Subcutaneous adipose tissue (tissue), 4 donors: ENCODE results near the gene NUDT3. TPM values are rescaled to one million over a fixed set of nuclear protein-coding genes. Genes with fewer than 3 reads are reported as not detected.

ENCODE experiments used
- total RNA-seq, 4 donors: library from RNA; depleted of rRNA; stranded (reverse); fragments of >200 nt; gene quantifications; one replicate each; pipeline ENCODE4 v1.1.0, GENCODE V29; 2016
- TF ChIP-seq, protein P1 (sequence below): fragments of 450-650 bp; IDR thresholded peaks from one replicate; pipeline ENCODE4 v1.5.1; 2016; ENCODE audit warnings: low read depth, mild to moderate bottlenecking, control low read depth, antibody characterized with exemption, moderate library complexity

NUDT3 gene
- total RNA-seq, 4 donors from 2014 or later = 27.2 to 33.5 (median 30.5) TPM

DNA sequence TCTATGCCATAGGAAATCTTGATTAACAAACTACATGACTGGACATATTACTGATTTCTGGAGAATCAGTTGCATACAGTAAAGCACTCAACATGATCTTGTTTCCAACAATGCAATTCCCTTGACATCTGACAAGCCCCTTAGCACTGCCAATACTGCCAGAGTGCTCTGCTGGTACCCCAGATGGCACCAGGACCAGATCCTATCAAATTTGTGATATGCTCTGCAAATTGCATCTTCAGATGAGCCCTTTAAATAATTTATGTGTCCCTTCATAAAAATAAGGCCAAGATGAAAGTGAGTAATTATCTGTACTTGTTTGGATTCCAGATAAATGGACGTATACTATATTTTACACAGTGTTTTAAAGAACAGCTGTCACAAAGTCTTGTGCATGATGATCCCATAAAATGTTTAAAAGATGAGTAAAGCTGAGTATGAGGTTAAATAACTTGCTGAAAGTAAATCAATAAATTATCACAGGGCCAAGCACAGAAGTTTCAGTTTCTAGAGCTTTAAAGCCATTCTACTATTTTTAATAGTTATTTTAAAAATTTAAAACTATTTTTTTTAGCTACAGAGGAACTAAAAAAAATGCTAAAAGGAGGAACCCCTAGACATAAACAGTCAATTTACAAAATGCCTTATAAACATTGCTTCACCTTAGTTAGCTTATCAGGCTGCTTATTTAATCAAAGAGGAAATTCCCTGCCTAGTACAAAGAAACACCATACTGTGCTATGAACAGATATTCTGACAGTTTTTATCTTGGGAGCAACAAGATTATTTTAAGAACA is 42.1 kb downstream of the NUDT3 start:
- TF ChIP-seq, protein P1, sequence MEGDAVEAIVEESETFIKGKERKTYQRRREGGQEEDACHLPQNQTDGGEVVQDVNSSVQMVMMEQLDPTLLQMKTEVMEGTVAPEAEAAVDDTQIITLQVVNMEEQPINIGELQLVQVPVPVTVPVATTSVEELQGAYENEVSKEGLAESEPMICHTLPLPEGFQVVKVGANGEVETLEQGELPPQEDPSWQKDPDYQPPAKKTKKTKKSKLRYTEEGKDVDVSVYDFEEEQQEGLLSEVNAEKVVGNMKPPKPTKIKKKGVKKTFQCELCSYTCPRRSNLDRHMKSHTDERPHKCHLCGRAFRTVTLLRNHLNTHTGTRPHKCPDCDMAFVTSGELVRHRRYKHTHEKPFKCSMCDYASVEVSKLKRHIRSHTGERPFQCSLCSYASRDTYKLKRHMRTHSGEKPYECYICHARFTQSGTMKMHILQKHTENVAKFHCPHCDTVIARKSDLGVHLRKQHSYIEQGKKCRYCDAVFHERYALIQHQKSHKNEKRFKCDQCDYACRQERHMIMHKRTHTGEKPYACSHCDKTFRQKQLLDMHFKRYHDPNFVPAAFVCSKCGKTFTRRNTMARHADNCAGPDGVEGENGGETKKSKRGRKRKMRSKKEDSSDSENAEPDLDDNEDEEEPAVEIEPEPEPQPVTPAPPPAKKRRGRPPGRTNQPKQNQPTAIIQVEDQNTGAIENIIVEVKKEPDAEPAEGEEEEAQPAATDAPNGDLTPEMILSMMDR = no peak

DNA sequence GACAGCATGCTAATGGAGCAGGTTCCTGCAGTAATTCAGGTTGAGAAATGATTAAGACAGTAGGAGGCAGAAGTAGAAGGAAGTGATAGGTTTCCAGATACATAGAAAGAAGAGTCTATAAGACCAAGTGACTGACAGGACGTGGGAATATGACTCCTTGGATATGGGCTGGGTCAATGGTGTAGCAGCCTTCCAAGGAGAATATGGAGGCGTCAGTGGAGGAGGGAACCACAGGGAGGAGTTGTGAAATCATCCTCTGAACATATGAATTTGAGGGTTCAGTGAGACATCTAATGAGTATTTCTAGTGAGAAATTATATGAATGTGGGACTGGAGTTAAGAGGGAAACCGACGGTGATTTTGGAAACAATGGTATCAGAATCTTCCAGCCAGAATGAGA is 43.3 kb downstream of the NUDT3 start:
- TF ChIP-seq, protein P1 = no peak

DNA sequence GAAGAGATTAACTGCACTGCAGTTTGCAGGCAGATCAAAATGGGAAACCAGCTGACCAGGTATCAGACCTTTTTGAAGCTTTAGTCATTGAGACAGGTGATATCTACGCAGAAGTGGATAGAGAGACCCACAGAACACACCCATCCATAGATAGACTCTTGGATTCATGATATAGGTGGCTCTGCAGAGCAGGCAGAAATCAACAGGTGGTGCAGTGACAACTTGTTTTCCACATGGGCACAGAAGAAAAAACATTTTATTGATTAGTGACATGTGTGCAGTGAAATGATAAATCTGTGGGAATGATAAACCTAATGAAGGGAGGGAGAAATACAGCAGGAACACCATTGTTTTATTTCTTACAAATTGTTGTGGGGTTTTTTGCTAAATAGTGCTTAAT is 45.2 kb downstream of the NUDT3 start:
- TF ChIP-seq, protein P1 = no peak

DNA sequence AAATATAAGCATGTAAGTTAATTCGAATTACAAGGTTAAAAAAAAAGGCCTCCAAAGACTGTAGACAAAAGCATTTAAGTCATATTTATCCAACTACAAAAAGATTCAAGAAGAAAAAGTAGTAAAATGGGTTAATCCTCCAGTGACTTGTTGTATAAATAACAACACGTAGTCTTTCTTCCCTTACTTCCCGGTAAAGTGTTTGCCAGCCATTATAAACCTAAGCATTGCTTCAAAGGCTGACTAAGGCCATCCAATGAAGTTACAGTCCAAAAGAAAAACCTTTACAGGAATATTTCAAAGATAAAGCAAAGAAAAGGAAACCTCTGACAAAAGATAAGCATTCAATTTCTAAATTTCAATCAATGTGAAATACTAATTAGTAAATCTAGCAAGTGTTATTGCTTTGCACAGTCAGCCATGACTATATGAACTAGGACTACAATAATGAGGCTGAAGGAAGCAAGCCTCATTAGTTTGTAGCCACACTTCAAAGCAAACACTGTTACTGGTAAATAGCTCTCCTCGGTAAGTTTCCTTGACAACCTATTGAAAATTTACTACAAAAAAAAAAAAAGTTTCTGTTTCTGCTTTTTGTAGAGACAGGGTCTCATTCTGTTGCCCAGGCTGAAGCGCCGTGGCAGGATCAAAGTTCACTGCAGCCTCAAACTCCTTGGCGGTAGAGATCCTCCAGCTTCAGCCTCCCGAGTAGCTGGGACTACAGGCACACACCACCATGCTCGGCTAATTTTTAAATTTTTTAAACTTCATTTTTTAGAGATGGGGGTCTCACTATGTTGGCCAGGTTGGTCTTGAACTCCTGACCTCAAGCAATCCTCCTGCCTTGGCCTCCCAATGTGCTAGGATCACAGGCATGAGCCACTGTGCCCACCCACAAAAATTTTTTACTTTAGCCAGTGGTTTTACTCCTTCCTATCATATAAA is 46.0 kb downstream of the NUDT3 start:
- TF ChIP-seq, protein P1 = no peak

DNA sequence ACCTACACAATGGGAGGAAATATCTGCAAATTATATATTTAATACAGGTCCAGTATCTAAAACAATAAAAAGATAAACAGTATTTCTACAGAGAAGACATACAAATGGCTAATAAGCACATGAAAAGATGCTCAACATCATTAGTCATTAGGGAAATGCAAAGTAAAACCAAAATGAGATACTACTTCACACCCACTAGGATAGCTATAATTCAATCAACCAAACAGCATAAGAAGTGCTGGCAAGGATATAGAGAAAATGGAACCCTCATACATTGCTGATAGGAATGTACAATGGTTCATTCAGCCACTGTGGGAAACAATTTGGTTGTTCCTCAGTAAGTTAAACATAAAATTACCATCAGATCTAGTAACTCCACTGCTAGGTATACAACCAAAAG is 48.7 kb downstream of the NUDT3 start:
- TF ChIP-seq, protein P1 = no peak

DNA sequence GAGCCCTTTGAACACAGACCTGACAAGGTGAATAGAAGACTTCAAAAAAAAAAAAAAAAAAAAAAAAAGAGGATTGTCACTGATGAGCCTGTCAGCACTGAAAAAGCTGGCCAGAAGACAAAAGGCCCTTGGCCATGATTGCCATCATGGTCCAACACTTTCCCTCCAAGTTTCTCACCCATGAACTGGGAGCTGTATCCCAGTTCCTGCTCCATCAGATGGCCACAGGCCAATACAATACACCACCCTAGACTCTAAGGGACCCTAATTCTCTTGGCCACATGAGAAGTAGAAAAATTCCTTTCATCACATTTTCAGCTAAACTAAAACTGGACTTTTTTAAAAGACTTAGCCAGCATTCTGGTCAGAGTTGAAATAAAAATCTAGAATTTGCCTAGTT is 50.2 kb downstream of the NUDT3 start:
- TF ChIP-seq, protein P1 = no peak

DNA sequence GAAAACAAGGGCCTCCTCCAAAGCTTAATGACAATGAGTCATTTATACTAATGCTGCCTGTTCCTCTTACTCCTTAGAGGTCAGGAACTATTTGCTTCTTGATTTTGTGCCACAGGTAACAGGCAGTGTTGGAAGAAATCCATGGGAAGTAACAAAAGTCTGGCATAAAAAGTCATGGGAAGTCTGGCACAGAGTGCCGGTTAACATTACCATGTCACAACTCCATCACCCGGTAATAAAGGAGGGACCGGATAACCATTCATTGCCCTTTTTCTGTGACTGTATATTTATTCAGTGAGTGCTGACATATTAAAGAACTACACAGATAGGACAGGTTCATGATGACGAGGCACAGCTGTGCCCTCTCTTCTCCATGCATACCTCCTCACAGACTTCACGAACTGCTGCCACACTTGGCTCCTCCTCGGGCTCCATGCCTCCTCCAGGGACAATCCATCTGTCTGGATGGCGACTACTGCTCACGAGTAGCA is 50.9 kb downstream of the NUDT3 start:
- TF ChIP-seq, protein P1 = no peak
